OCI-LY1 (cell line): ENCODE data around the gene THSD7A.

Source experiments
- H2AFZ ChIP-seq: fragments of 200-600 bp; sonication (generic), shearing (Covaris generic); 2 replicates; pipeline ENCODE4 v1.6.0; 2014; ENCODE audit warnings: antibody characterized with exemption, mild to moderate bottlenecking, low read length
- H3F3A ChIP-seq: fragments of 200-600 bp; sonication (generic), shearing (Covaris generic); 2 replicates; pipeline ENCODE4 v1.6.0; 2014; ENCODE audit warnings: mild to moderate bottlenecking, antibody characterized with exemption, low read length, moderate library complexity; ENCODE audit not compliant: insufficient read depth
- H3K27ac ChIP-seq: fragments of 200-600 bp; sonication (generic); 2 replicates; pipeline ENCODE4 v1.5.1; 2014; ENCODE audit warnings: low read length, mixed run types, mild to moderate bottlenecking, low read depth; ENCODE audit not compliant: poor library complexity, severe bottlenecking
- H3K27me3 ChIP-seq: fragments of 200-600 bp; sonication (generic); 2 replicates; pipeline ENCODE4 v1.6.0; 2014; ENCODE audit warnings: antibody characterized with exemption, mild to moderate bottlenecking, low read length, moderate library complexity; ENCODE audit not compliant: insufficient read depth
- H3K36me3 ChIP-seq: fragments of 200-600 bp; sonication (generic); 2 replicates; pipeline ENCODE4 v1.6.1; 2014; ENCODE audit warnings: mild to moderate bottlenecking, antibody characterized with exemption, low read length, moderate library complexity, mixed read lengths; ENCODE audit not compliant: insufficient read depth
- H3K4me1 ChIP-seq: fragments of 200-600 bp; sonication (generic); 2 replicates; pipeline ENCODE4 v1.5.1; 2014; ENCODE audit warnings: mild to moderate bottlenecking, low read length, moderate library complexity; ENCODE audit not compliant: insufficient read depth, severe bottlenecking
- H3K4me2 ChIP-seq: fragments of 200-600 bp; sonication (generic), shearing (Covaris generic); 2 replicates; pipeline ENCODE4 v1.6.1; 2014; ENCODE audit warnings: low read length
- H3K4me3 ChIP-seq: fragments of 200-600 bp; sonication (generic); 2 replicates; pipeline ENCODE4 v1.5.1; 2014; ENCODE audit warnings: low read length, low read depth, mild to moderate bottlenecking, mixed read lengths; ENCODE audit not compliant: poor library complexity, severe bottlenecking
- H3K79me2 ChIP-seq: fragments of 200-600 bp; shearing (Covaris generic); 2 replicates; pipeline ENCODE4 v1.6.1; 2016; ENCODE audit warnings: mixed run types, low read length, mixed read lengths; ENCODE audit not compliant: insufficient read depth
- H3K9ac ChIP-seq: fragments of 200-600 bp; sonication (generic), shearing (Covaris generic); 2 replicates; pipeline ENCODE4 v1.6.1; 2014; ENCODE audit warnings: mild to moderate bottlenecking, low read length, mixed read lengths
- H3K9me2 ChIP-seq: fragments of 200-600 bp; sonication (generic), shearing (Covaris generic); 2 replicates; pipeline ENCODE4 v1.6.1; 2014; ENCODE audit warnings: low read depth, mild to moderate bottlenecking, low read length, mixed read lengths
- H3K9me3 ChIP-seq: fragments of 200-600 bp; shearing (Covaris generic); 2 replicates; pipeline ENCODE4 v1.6.1; 2014; ENCODE audit warnings: low read length, mixed read lengths
- H4K20me1 ChIP-seq: fragments of 200-600 bp; sonication (generic), shearing (Covaris generic); 2 replicates; pipeline ENCODE4 v1.6.0; 2016; ENCODE audit warnings: mild to moderate bottlenecking, low read length; ENCODE audit not compliant: insufficient read depth
- EZH2 ChIP-seq: fragments of 200-600 bp; sonication (generic), shearing (Covaris generic); IDR thresholded peaks from 2 replicates; pipeline ENCODE4 v1.8.0; 2017; ENCODE audit warnings: borderline replicate concordance, mixed run types, mild to moderate bottlenecking, antibody characterized with exemption, low read length, moderate library complexity, mixed read lengths
- TF ChIP-seq, protein P1 (sequence below): fragments of 200-600 bp; sonication (generic), shearing (Covaris generic); IDR thresholded peaks from 2 replicates; pipeline ENCODE4 v1.5.1; 2017; ENCODE audit warnings: mild to moderate bottlenecking, antibody characterized with exemption, low read length, moderate library complexity, mixed read lengths

Gene THSD7A

DNA sequence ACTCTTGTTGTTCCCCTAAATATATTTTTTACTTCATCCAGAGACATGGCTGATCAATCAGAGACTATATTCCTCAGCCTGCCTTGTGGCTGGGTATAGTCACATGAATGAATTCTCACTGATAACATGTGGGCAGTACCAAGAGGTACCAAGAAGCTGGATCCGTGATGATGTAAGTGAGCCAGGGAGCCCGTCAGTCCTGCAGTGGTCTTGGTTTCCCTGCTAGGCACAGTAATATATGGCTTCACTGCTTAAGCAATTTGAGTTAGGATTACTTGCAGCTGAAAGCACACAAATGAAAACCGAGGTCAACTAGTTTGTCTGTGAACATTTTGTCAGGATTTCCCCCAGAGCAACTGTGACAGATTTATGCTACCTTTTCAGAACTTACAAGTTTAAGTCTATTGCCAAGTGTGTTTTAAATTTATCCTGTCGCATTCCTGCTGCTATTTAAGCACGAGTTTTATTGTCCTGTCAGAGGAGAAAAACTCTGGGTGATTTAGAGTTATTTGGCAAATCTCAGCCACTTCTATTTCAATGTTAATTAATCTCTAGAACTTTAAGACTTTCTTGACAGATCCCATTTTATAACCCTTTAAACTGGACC lies 476.5 kb downstream of the THSD7A start:
- Histone ChIP-seq H3K27ac (no peak overlapping the region), H3K27me3 (no peaks in the 10 kb centered on the region), H3K79me2 (no peaks in the 10 kb centered on the region), H3K9ac (no peak overlapping the region), H3K4me3 (no peak overlapping the region), H3K36me3 (no peaks in the 10 kb centered on the region), H3K9me3 (no peaks in the 10 kb centered on the region), H4K20me1 (no peaks in the 10 kb centered on the region), H3K4me1 (no peaks in the 10 kb centered on the region), H2AFZ (no peak overlapping the region), H3K9me2 (no peaks in the 10 kb centered on the region), H3F3A (no peaks in the 10 kb centered on the region), H3K4me2 (no peak overlapping the region)
- TF ChIP-seq, protein P1, sequence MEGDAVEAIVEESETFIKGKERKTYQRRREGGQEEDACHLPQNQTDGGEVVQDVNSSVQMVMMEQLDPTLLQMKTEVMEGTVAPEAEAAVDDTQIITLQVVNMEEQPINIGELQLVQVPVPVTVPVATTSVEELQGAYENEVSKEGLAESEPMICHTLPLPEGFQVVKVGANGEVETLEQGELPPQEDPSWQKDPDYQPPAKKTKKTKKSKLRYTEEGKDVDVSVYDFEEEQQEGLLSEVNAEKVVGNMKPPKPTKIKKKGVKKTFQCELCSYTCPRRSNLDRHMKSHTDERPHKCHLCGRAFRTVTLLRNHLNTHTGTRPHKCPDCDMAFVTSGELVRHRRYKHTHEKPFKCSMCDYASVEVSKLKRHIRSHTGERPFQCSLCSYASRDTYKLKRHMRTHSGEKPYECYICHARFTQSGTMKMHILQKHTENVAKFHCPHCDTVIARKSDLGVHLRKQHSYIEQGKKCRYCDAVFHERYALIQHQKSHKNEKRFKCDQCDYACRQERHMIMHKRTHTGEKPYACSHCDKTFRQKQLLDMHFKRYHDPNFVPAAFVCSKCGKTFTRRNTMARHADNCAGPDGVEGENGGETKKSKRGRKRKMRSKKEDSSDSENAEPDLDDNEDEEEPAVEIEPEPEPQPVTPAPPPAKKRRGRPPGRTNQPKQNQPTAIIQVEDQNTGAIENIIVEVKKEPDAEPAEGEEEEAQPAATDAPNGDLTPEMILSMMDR: no peak
- TF ChIP-seq EZH2: no peak

DNA sequence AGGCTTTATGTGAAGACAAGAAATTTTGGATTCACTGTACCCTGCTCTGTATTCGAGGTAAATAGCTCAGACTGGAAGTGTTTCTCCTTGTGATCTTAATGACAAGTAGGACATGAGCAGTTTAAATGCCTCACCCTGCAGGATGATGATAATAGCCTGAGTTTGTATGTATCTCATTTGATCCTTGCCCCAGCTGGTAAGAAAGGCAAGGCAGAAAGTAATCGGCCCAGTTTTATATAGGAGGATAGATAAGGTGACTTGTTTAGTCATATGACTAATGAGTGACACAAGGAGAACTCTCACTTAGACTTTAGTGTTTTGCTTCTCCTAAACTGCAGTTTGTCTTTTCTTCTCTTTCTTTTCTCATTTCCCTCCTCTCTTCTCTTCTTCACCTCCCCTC lies 485.7 kb downstream of the THSD7A start:
- H2AFZ ChIP-seq: no peak overlapping the region
- TF ChIP-seq, protein P1: no peak
- TF ChIP-seq EZH2: no peak
- no peak overlapping the region for H3K9ac ChIP-seq
- H3K9me2 ChIP-seq: no peaks in the 10 kb centered on the region
- H3K9me3 ChIP-seq: no peaks in the 10 kb centered on the region
- H3K4me1 ChIP-seq: no peaks in the 10 kb centered on the region
- no peaks in the 10 kb centered on the region for H3F3A ChIP-seq
- H3K27ac ChIP-seq: no peak overlapping the region
- no peaks in the 10 kb centered on the region for H3K27me3 ChIP-seq
- no peaks in the 10 kb centered on the region for H3K36me3 ChIP-seq
- no peaks in the 10 kb centered on the region for H3K79me2 ChIP-seq
- no peak overlapping the region for H3K4me2 ChIP-seq
- H3K4me3 ChIP-seq: no peak overlapping the region
- no peaks in the 10 kb centered on the region for H4K20me1 ChIP-seq

DNA sequence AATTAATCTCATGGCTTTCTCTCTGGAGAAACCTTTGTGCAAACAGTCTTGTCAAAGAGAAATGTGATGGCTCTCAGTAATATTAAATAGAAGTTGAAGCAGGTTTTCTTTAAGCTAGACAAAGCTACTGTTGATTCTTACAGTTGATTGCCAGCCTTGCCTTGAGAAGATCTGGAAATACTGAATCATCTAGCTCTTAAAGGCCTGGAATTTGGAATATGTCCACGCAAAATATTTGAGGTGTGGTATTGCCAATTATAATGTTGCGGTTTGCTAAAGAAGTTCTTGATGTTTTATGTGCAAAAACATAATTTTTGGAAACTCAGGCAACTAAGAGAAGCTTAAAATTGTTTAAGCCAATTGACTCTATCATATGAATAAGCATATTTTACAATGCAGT lies 486.4 kb downstream of the THSD7A start:
- Histone ChIP-seq H3K79me2 (no peaks in the 10 kb centered on the region), H4K20me1 (no peaks in the 10 kb centered on the region)
- TF ChIP-seq, protein P1: no peak
- TF ChIP-seq EZH2: no peak

More for the DNA sequence above, 486.4 kb downstream of the THSD7A start:
- Histone ChIP-seq H3K27me3 (no peaks in the 10 kb centered on the region), H3K4me2 (no peak overlapping the region), H2AFZ (no peak overlapping the region), H3K9me3 (no peaks in the 10 kb centered on the region), H3K4me3 (no peak overlapping the region), H3K9me2 (no peaks in the 10 kb centered on the region), H3K36me3 (no peaks in the 10 kb centered on the region), H3K9ac (no peak overlapping the region), H3F3A (no peaks in the 10 kb centered on the region), H3K27ac (no peak overlapping the region), H3K4me1 (no peaks in the 10 kb centered on the region)
